HCT116 (cell line): ENCODE data around the gene GKAP1. TPM values are rescaled to one million over a fixed set of nuclear protein-coding genes. Genes with fewer than 3 reads are reported as not detected.

ENCODE experiments used
- ATAC-seq: fragments of 200-7000 bp; cut with Tn5 transposase; 2 replicates; pipeline ENCODE4 v1.9.1; 2020; ENCODE audit warnings: mild to moderate bottlenecking, moderate library complexity
- BruUV-seq: library from RNA; stranded (reverse); fragments of 400-500 nt; replicated peaks from 2 replicates; lab custom pipeline; 2021; lab: Mats Ljungman, UMichigan
- CTCF ChIA-PET: fragments of 300-600 bp; sonication (Branson Sonifier 250); formaldehyde crosslinking; loops from one replicate; lab custom pipeline; 2021; ENCODE audit warnings: antibody characterized with exemption; lab: Charles Lee
- POLR2A ChIA-PET: fragments of 300-600, 350-600 bp; sonication (Branson Sonifier 250); formaldehyde crosslinking; loops from one replicate; lab custom pipeline; 2021; ENCODE audit warnings: antibody characterized with exemption; lab: Charles Lee
- RAD21 ChIA-PET, 2 experiments: fragments of 300-600 bp; sonication (Branson Sonifier 250); formaldehyde crosslinking; loops; one replicate each; lab custom pipeline; 2023; ENCODE audit warnings: low total read pairs in 2 of 2; ENCODE audit not compliant: uncharacterized antibody in 2 of 2, unreplicated experiment in 2 of 2, low non-redundant PET in 1 of 2; lab: Charles Lee
- DNase-seq: peaks from one replicate; pipeline ENCODE4 v3.0.0-alpha.2; 2010; ENCODE audit warnings: low read depth, low spot score
- H2AFZ ChIP-seq: fragments of 200-600 bp; shearing (Covaris generic), sonication (generic); 2 replicates; pipeline ENCODE4 v1.6.1; 2017; ENCODE audit warnings: low read depth, mixed run types, mixed read lengths, antibody characterized with exemption, low read length; ENCODE audit not compliant: poor library complexity, severe bottlenecking
- H3K27ac ChIP-seq: 2 replicates; pipeline ENCODE4 v1.5.1; 2012; ENCODE audit warnings: low read depth, low read length
- H3K27me3 ChIP-seq: fragments of 200-600 bp; sonication (generic); 2 replicates; pipeline ENCODE4 v1.6.1; 2016; ENCODE audit warnings: mixed run types, low read length, mixed read lengths; ENCODE audit not compliant: insufficient read depth
- H3K36me3 ChIP-seq, 2 experiments: fragments of 200-500 bp in 1 of 2; fragments of 200-600 bp in 1 of 2; sonication (Bioruptor generic) in 1 of 2; sonication (generic) in 1 of 2; 2 replicates each; pipeline versions ENCODE4 v1.5.1 to v1.6.1; 2014 to 2016; ENCODE audit warnings: low read length in 2 of 2, inconsistent platforms in 1 of 2, mixed read lengths in 1 of 2, mixed run types in 1 of 2; ENCODE audit not compliant: insufficient read depth in 2 of 2, control insufficient read depth in 1 of 2
- H3K4me1 ChIP-seq, 2 experiments: fragments of 200-600 bp in 1 of 2; sonication (generic) in 1 of 2; 2 replicates each; pipeline versions ENCODE4 v1.5.1 to v1.6.1; 2012 to 2017; ENCODE audit warnings: low read length in 2 of 2, inconsistent platforms in 1 of 2, mild to moderate bottlenecking in 1 of 2, mixed read lengths in 1 of 2, mixed run types in 1 of 2, moderate library complexity in 1 of 2; ENCODE audit not compliant: insufficient read depth in 2 of 2, control insufficient read depth in 1 of 2
- H3K4me2 ChIP-seq: fragments of 200-600 bp; sonication (generic); 2 replicates; pipeline ENCODE4 v1.6.1; 2017; ENCODE audit warnings: mixed run types, low read length, mixed read lengths
- H3K4me3 ChIP-seq, 2 experiments: fragments of 200-600 bp in 1 of 2; sonication (generic) in 1 of 2; replicated peaks in 1 of 2; 2 replicates each; pipeline ENCODE4 v1.5.1; 2011 to 2016; ENCODE audit warnings: low read length in 2 of 2, control low read depth in 1 of 2, low read depth in 1 of 2, mild to moderate bottlenecking in 1 of 2, mixed read lengths in 1 of 2, mixed run types in 1 of 2
- H3K79me2 ChIP-seq: fragments of 200-600 bp; sonication (generic); 2 replicates; pipeline ENCODE4 v1.6.1; 2017; ENCODE audit warnings: mild to moderate bottlenecking, mixed run types, low read length, moderate library complexity, mixed read lengths; ENCODE audit not compliant: insufficient read depth
- H3K9ac ChIP-seq: fragments of 200-600 bp; sonication (generic); 2 replicates; pipeline ENCODE4 v1.6.1; 2016; ENCODE audit warnings: low read length, mixed read lengths
- H3K9me2 ChIP-seq: fragments of 200-600 bp; sonication (generic), shearing (Covaris generic); 2 replicates; pipeline ENCODE4 v1.6.1; 2017; ENCODE audit warnings: mixed run types, mild to moderate bottlenecking, moderate library complexity; ENCODE audit not compliant: insufficient read depth
- H3K9me3 ChIP-seq, 2 experiments: fragments of 200-500 bp in 1 of 2; fragments of 200-600 bp in 1 of 2; sonication (Bioruptor generic) in 1 of 2; sonication (generic) in 1 of 2; 2 replicates each; pipeline ENCODE4 v1.6.1; 2014 to 2017; ENCODE audit warnings: low read length in 2 of 2, mixed read lengths in 2 of 2, inconsistent platforms in 1 of 2, low read depth in 1 of 2, mild to moderate bottlenecking in 1 of 2, mixed run types in 1 of 2, moderate library complexity in 1 of 2; ENCODE audit not compliant: control insufficient read depth in 1 of 2, insufficient read depth in 1 of 2
- H4K20me1 ChIP-seq: fragments of 200-600 bp; sonication (generic), shearing (Covaris generic); 2 replicates; pipeline ENCODE4 v1.6.1; 2017; ENCODE audit warnings: mixed run types, mild to moderate bottlenecking, moderate library complexity; ENCODE audit not compliant: insufficient read depth
- CTCF ChIP-seq, 3 experiments: fragments of 200-600 bp in 1 of 3; sonication (generic) in 1 of 3; IDR thresholded peaks in 2 of 3; conservative IDR thresholded peaks in 1 of 3; 2 replicates each; pipeline ENCODE4 v1.5.1; 2012 to 2017; ENCODE audit warnings: low read depth in 2 of 3, low read length in 2 of 3, antibody characterized with exemption in 1 of 3, borderline replicate concordance in 1 of 3, control low read depth in 1 of 3, mild to moderate bottlenecking in 1 of 3, mixed read lengths in 1 of 3, mixed run types in 1 of 3, moderate library complexity in 1 of 3; ENCODE audit not compliant: insufficient read depth in 1 of 3
- EGR1 ChIP-seq: IDR thresholded peaks from 2 replicates; pipeline ENCODE4 v1.6.1; 2012; ENCODE audit warnings: low read depth
- RAD21 ChIP-seq: IDR thresholded peaks from 2 replicates; pipeline ENCODE4 v1.6.1; 2012; ENCODE audit warnings: low read depth, mild to moderate bottlenecking
- SIN3A ChIP-seq: IDR thresholded peaks from 2 replicates; pipeline ENCODE4 v1.6.1; 2012; ENCODE audit warnings: low read depth
- intact Hi-C: fragments of 100-400 bp; cut with micrococcal nuclease; formaldehyde crosslinking; loops from 2 replicates; pipeline ENCODE4 v1.10.0; 2022
- total RNA-seq: library from RNA; stranded (reverse); gene quantifications from one replicate; pipeline ENCODE4 v1.2.1, GENCODE V29; 2021; ENCODE audit not compliant: unreplicated experiment

The GKAP1 gene
- total RNA-seq, 1 experiment from 2014 or later = 6.8 TPM

DNA sequence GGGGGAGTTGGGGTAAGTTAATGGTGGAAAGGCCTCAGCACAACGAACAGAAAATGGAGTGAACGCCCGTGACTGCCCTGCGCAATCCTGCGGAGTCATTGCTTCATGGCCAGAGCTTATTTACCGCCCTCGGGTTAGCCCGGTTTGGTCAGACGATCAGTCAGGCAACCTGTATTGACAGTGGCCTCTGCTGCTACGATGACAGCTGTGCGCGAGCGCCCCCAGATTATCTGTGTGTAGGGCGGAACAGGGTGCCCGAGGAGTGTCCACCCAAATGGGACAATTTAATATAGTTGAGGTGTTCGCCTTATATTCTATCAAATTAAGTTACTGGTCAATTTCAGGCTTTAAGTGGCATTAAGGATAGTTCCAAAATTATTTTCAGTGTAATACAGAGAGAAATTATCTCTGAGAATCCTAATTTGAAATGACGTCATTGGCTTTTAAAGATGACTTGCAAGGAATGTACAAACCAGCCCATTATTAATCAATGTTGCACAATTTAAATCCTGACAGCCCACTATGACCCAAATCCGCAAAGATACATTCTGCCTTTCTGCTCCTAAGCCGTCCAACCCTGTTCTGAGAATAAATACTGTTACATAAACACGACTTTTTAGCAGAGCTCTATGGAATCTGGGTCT is 108.9 kb downstream of the GKAP1 start:
- Histone ChIP-seq H3K9ac (peak overlapping the region; percentile 96), H3K36me3 (peaks cover 0 to 7% of the 10 kb centered on the region in 2 experiments; a peak in 2 of 4 replicates), H3K9me3 (no peaks in the 10 kb centered on the region), H2AFZ (peak overlapping the region; percentile 65), H3K27me3 (no peaks in the 10 kb centered on the region), H3K9me2 (no peaks in the 10 kb centered on the region), H4K20me1 (peaks cover 10% of the 10 kb centered on the region; the same call in 1 of the 2 replicates), H3K4me2 (peak overlapping the region; percentile 98), H3K4me3 (peak overlapping the region; percentile 90 to 92), H3K27ac (peak overlapping the region; percentile 91), H3K79me2 (peaks cover 41% of the 10 kb centered on the region), H3K4me1 (peaks cover 6 to 28% of the 10 kb centered on the region in 2 experiments; a peak in 3 of 4 replicates)
- TF ChIP-seq EGR1 = peak; percentile 48; the same call in 1 of the 2 replicates
- peak; percentile 13 to 24 (median 23); a peak in 3 of 6 replicates for TF ChIP-seq CTCF (IDR thresholded peaks at IDR 0.05 in 2 of 3, conservative IDR thresholded peaks at IDR 0.05 in 1 of 3; ENCODE audit: borderline replicate concordance in 1 of 3, insufficient read depth in 1 of 3, low read depth in 2 of 3, low read length in 2 of 3)
- TF ChIP-seq RAD21 = no peak
- peak; percentile 69; the same call in 1 of the 2 replicates for TF ChIP-seq SIN3A
- intact Hi-C loops = no loop called here
- DNase-seq = peak; percentile 40
- ATAC-seq = peak; percentile 69
- POLR2A ChIA-PET = interaction anchor here (1.0 to 1.3 kb wide), 4 partner anchors 9 to 202 kb away, joined by 3 read pairs; no protein-coding TSS in a partner anchor
- BruUV-seq = TSS peak; percentile 88
- RAD21 ChIA-PET = no interaction called here
- CTCF ChIA-PET = interaction anchor here (0.9 kb wide), 1 partner anchor 59 kb away, joined by 3 read pairs; no protein-coding TSS in a partner anchor
